ENCODE data around the gene ATP2A3. TPM values are rescaled to one million over a fixed set of nuclear protein-coding genes. Genes with fewer than 3 reads are reported as not detected.

The ATP2A3 gene
- total RNA-seq, 1 experiment from 2014 or later: 13.3 TPM

DNA sequence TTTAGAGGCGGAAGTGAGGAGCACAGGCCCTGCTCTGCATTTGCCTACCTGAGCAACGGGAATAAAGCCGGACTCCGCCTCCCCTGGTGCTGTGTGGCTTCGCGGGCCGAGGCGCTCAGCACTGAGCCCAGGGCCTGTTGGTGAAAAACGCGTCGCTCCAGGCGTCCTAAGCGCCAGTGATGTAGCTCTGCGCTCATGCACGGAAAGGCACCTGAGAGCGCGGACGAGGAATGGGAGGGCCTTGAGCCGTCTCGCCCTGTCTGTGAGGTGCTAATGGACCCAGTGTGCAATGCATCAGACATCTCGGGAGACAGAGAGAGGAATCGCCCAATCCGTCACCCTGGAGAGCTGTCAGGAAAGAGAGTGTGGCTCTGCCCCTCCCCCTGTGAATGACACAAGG, 17.2 kb upstream of the ATP2A3 start:
- DNase-seq: peak; percentile 82
- 0 out of 2 replicates have a peak, but pooled peaks cover 2% of the 10 kb centered on the region for H3K27me3 Mint-ChIP-seq (ENCODE audit: low read depth)

More for the DNA sequence above, 17.2 kb upstream of the ATP2A3 start:
- Histone ChIP-seq H3K23me2 (ENCODE audit: insufficient read length, low read depth, low read length, poor library complexity, severe bottlenecking) (no peaks in the 10 kb centered on the region), H3K14ac (ENCODE audit: insufficient read depth, low read length) (no peak overlapping the region), H3K27me3 (ENCODE audit: insufficient read depth, low read length) (no peaks in the 10 kb centered on the region), H3K9me3 (ENCODE audit: control insufficient read depth, low read depth, low read length) (no peaks in the 10 kb centered on the region), H3K79me1 (ENCODE audit: insufficient read depth, low read depth, low read length, poor library complexity, severe bottlenecking) (no peaks in the 10 kb centered on the region), H2BK20ac (ENCODE audit: low read depth, low read length, poor library complexity, severe bottlenecking) (no peak overlapping the region), H2BK15ac (ENCODE audit: low read depth, low read length) (no peak overlapping the region), H3K79me2 (ENCODE audit: insufficient read depth, low read length) (no peaks in the 10 kb centered on the region), H3T11ph (ENCODE audit: low read length) (no peak overlapping the region), H4K8ac (replicated peaks; ENCODE audit: insufficient read length, low read depth, low read length) (no peak overlapping the region), H3K4me1 (ENCODE audit: insufficient read depth, low read length) (peaks cover 2% of the 10 kb centered on the region; the same call in 1 of the 2 replicates), H3K9ac (ENCODE audit: extremely low read depth, insufficient read length, low read length) (no peak overlapping the region), H2AK5ac (ENCODE audit: insufficient read length, low read length) (no peak overlapping the region), H2BK120ac (ENCODE audit: low read depth, low read length, poor library complexity, severe bottlenecking) (no peak overlapping the region), H2BK12ac (ENCODE audit: insufficient read length, low read depth, low read length) (no peak overlapping the region), H3K27ac (ENCODE audit: insufficient read length, low read depth, low read length) (no peak overlapping the region), H3K18ac (ENCODE audit: insufficient read length, low read depth, low read length) (no peak overlapping the region), H3K4me2 (ENCODE audit: insufficient read depth, insufficient read length, low read length) (peak overlapping the region; percentile 5), H3K4ac (ENCODE audit: low read depth, low read length) (no peak overlapping the region), H3K56ac (ENCODE audit: insufficient read length, low read depth, low read length) (no peak overlapping the region), H2AFZ (ENCODE audit: low read length) (no peak overlapping the region), H4K20me1 (ENCODE audit: control insufficient read depth, insufficient read depth, insufficient read length) (no peaks in the 10 kb centered on the region), H4K5ac (ENCODE audit: insufficient read length, low read depth, low read length) (no peak overlapping the region), H2BK5ac (ENCODE audit: insufficient read length, low read length) (no peak overlapping the region), H4K91ac (ENCODE audit: insufficient read length, low read depth, low read length) (no peak overlapping the region), H3K23ac (ENCODE audit: insufficient read length, low read depth, low read length) (no peak overlapping the region)
- peak overlapping the region; percentile 28 to 86 (median 76); a peak in 4 of 7 replicates for H3K27ac Mint-ChIP-seq
- WGBS (ENCODE audit: extremely low coverage, insufficient read length, low lambda C conversion rate): no CpG with 5 or more reads among the region's 23 CpGs
- H3K4me1 Mint-ChIP-seq: peaks cover 22 to 44% of the 10 kb centered on the region in 2 experiments
- no peaks in the 10 kb centered on the region; a peak in 1 of 7 replicates for H3K36me3 Mint-ChIP-seq (ENCODE audit: insufficient read depth in 1 of 3, low read depth in 3 of 3)
- H3K4me3 Mint-ChIP-seq: peak overlapping the region in 1 of 2 experiments; percentile 37; a peak in 2 of 5 replicates
- peaks cover 0 to 2% of the 10 kb centered on the region in 2 experiments; a peak in 2 of 5 replicates for H3K9me3 Mint-ChIP-seq
- TF ChIP-seq CTCF (conservative IDR thresholded peaks at IDR 0.05): no peak

All from H9 (cell line).